B cell (primary cell): ENCODE results near the gene IL36G. TPM values are rescaled to one million over a fixed set of nuclear protein-coding genes. Genes with fewer than 3 reads are reported as not detected.

Experiments used
- ATAC-seq: fragments of 200-7000 bp; cut with Tn5 transposase; one replicate; pipeline ENCODE4 v1.10.0; 2021; ENCODE audit warnings: low read depth, mild to moderate bottlenecking, moderate number of reproducible peaks, moderate library complexity
- CTCF ChIA-PET: fragments of 350-600 bp; sonication (Branson Sonifier 250); formaldehyde crosslinking; loops from one replicate; lab custom pipeline; 2021; ENCODE audit warnings: antibody characterized with exemption, inconsistent platforms; lab: Charles Lee
- POLR2A ChIA-PET: fragments of 350-600 bp; sonication (Branson Sonifier 250); formaldehyde crosslinking; loops from one replicate; lab custom pipeline; 2021; ENCODE audit warnings: antibody characterized with exemption; lab: Charles Lee
- DNase-seq: peaks from one replicate; pipeline ENCODE4 v3.0.0; 2013
- H2AFZ ChIP-seq: 2 replicates; pipeline ENCODE4 v1.6.1; 2012; ENCODE audit warnings: mild to moderate bottlenecking, low read depth, low read length; ENCODE audit not compliant: insufficient read depth, poor library complexity, severe bottlenecking
- H3K27ac ChIP-seq, 2 donors: 1 replicate in 1 of 2; 2 replicates in 1 of 2; pipeline ENCODE4 v1.5.1; 2012 to 2013; ENCODE audit warnings: low read length in 2 of 2, mild to moderate bottlenecking in 2 of 2, moderate library complexity in 1 of 2
- H3K27me3 ChIP-seq, 4 experiments: fragments of 200-600 bp in 1 of 4; sonication (generic) in 1 of 4; replicated peaks in 1 of 4; 1 replicate in 2 of 4; 2 replicates in 2 of 4; pipeline versions ENCODE4 v1.6.1 to v1.7.0; 2013 to 2016; ENCODE audit warnings: low read length in 3 of 4, mild to moderate bottlenecking in 2 of 4, mixed read lengths in 1 of 4, moderate library complexity in 1 of 4; ENCODE audit not compliant: insufficient read depth in 4 of 4, control insufficient read depth in 3 of 4; ENCODE audit errors: control extremely low read depth in 1 of 4
- H3K36me3 ChIP-seq, 2 experiments: replicated peaks in 1 of 2; 1 replicate in 1 of 2; 2 replicates in 1 of 2; pipeline versions ENCODE4 v1.6.1 to v1.7.1; 2013; ENCODE audit warnings: low read length in 1 of 2; ENCODE audit not compliant: insufficient read depth in 2 of 2, control insufficient read depth in 1 of 2; ENCODE audit errors: control extremely low read depth in 1 of 2, extremely low read depth in 1 of 2
- H3K4me1 ChIP-seq, 2 donors: fragments of 200-600 bp in 1 of 2; sonication (generic) in 1 of 2; 1 replicate in 1 of 2; 2 replicates in 1 of 2; pipeline versions ENCODE4 v1.5.1 to v1.6.1; 2013 to 2017; ENCODE audit warnings: low read length in 2 of 2; ENCODE audit not compliant: control insufficient read depth in 2 of 2, insufficient read depth in 2 of 2
- H3K4me2 ChIP-seq: replicated peaks from 2 replicates; pipeline ENCODE3; 2012; ENCODE audit warnings: mild to moderate bottlenecking, low read depth, low read length; ENCODE audit not compliant: poor library complexity, severe bottlenecking
- H3K4me3 ChIP-seq, 5 experiments: fragments of 200-600 bp in 1 of 5; sonication (generic) in 1 of 5; 1 replicate in 3 of 5; 2 replicates in 2 of 5; pipeline versions ENCODE4 v1.5.1 to v1.7.0; 2011 to 2016; ENCODE audit warnings: low read length in 4 of 5, mild to moderate bottlenecking in 4 of 5, low read depth in 2 of 5, control low read depth in 1 of 5, moderate library complexity in 1 of 5; ENCODE audit not compliant: insufficient read depth in 1 of 5; ENCODE audit errors: control extremely low read depth in 1 of 5, extremely low read depth in 1 of 5
- H3K79me2 ChIP-seq: fragments of 200-600 bp; sonication (generic); one replicate; pipeline ENCODE4 v1.6.0; 2016; ENCODE audit warnings: low read length; ENCODE audit not compliant: control insufficient read depth, insufficient read depth
- H3K9ac ChIP-seq: fragments of 200-600 bp; sonication (generic); 2 replicates; pipeline ENCODE4 v1.6.1; 2017; ENCODE audit warnings: mild to moderate bottlenecking, low read length, moderate library complexity
- H3K9me3 ChIP-seq, 3 donors: one replicate each; pipeline versions ENCODE4 v1.6.1 to v1.7.1; 2013; ENCODE audit warnings: low read length in 2 of 3; ENCODE audit not compliant: control insufficient read depth in 2 of 3, insufficient read depth in 1 of 3; ENCODE audit errors: control extremely low read depth in 1 of 3
- H4K20me1 ChIP-seq: 2 replicates; pipeline ENCODE4 v1.6.0; 2012; ENCODE audit warnings: mild to moderate bottlenecking, low read length; ENCODE audit not compliant: insufficient read depth, control insufficient read depth, poor library complexity, severe bottlenecking
- H3K27ac Mint-ChIP-seq: one replicate; pipeline ENCODE4 v1.8.0; 2021; ENCODE audit warnings: mixed read lengths
- H3K27me3 Mint-ChIP-seq: one replicate; pipeline ENCODE4 v1.8.0; 2021; ENCODE audit warnings: mixed read lengths
- H3K4me1 Mint-ChIP-seq: one replicate; pipeline ENCODE4 v1.8.0; 2021; ENCODE audit warnings: mixed read lengths
- H3K4me3 Mint-ChIP-seq: one replicate; pipeline ENCODE4 v1.8.0; 2021; ENCODE audit warnings: mixed read lengths
- H3K9me3 Mint-ChIP-seq: one replicate; pipeline ENCODE4 v1.8.0; 2022; ENCODE audit warnings: mixed read lengths; ENCODE audit not compliant: insufficient read depth
- CTCF ChIP-seq: fragments of 200-600 bp; IDR thresholded peaks from one replicate; pipeline ENCODE4 v1.8.0; 2022; ENCODE audit warnings: antibody characterized with exemption, mild to moderate bottlenecking
- EZH2 ChIP-seq: IDR thresholded peaks from 2 replicates; pipeline ENCODE4 v1.6.1; 2012; ENCODE audit warnings: borderline replicate concordance, low read depth, mild to moderate bottlenecking, moderate library complexity, low read length; ENCODE audit not compliant: insufficient read depth, poor library complexity, severe bottlenecking
- WGBS: methylation state at CpG from one replicate; pipeline ENCODE4 v1.1.5; 2013; ENCODE audit warnings: missing lambda C conversion rate; ENCODE audit not compliant: insufficient coverage; 5-methylcytosine and 5-hydroxymethylcytosine counted together
- intact Hi-C: fragments of 100-400 bp; cut with micrococcal nuclease; formaldehyde crosslinking; loops from one replicate; pipeline ENCODE4 v1.10.0; 2022
- polyA plus RNA-seq: library from polyadenylated mRNA; depleted of rRNA; stranded (reverse); fragments of >200 nt; gene quantifications from 2 replicates; pipeline ENCODE4 v1.2.3, GENCODE V29; 2012
- total RNA-seq, 2 donors: library from RNA; stranded (reverse); fragments of 120-200 nt in 1 of 2; gene quantifications; 1 replicate in 1 of 2; 2 replicates in 1 of 2; pipeline versions ENCODE4 v1.2.3 to v1.2.4, GENCODE V29; 2013 to 2022

The IL36G gene
- total and polyA plus RNA-seq, 2 donors (not counting 1 experiment from before 2014, with no cell fraction given): not detected

DNA sequence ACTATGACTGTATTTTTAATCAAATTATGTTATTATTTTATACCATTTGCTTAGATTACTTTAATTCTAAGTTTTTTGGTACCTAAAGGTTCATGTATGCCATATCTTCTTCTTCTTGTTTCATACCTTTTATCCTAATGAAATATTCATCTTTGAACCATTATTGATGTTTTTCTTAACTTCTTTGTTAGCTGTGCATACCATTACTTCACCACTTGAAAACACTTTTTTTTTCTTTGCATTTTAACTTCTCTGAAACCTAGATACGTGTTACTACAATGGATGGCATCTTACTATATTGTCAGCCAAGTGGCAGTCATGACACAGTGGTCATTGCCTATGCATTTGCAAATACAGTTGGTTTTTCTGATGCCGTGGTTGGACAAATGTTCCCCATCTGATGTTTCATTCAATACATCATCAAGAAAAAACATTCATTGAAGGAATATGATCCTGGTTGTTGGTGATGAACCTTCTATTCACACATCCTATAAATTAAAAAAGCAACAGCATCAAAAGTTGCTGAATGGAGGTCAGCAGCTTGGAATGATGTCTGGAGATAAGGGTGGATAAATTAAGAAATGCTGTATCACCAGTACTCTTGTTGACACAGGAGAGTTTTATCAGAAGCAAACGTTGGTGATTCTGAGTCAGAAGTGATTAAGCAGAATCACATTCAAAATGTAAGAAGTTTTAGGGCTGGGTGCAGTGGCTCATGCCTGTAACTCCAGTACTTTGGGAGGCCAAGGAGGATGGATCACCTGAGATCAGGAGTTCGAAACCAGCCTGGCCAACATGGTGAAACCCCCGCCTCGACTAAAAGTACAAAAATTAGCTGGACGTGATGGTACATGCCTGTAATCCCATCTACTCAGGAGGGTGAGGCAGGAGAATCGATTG is 34.9 kb downstream of the IL36G start:
- TF ChIP-seq CTCF (no peak), EZH2 (no peak)
- H3K27ac ChIP-seq: no peak overlapping the region
- no peak for DNase-seq
- ATAC-seq: no peak
- no peaks in the 10 kb centered on the region for H4K20me1 ChIP-seq
- H3K4me3 ChIP-seq: no peak overlapping the region
- H3K79me2 ChIP-seq: no peaks in the 10 kb centered on the region
- H3K4me2 ChIP-seq: no peak overlapping the region
- no peaks in the 10 kb centered on the region for H3K9me3 ChIP-seq
- H3K27me3 ChIP-seq: peaks cover 0 to 11% (median 1%) of the 10 kb centered on the region in 4 experiments
- H2AFZ ChIP-seq: no peak overlapping the region
- no peak overlapping the region for H3K27ac Mint-ChIP-seq
- no peaks in the 10 kb centered on the region for H3K9me3 Mint-ChIP-seq
- H3K4me3 Mint-ChIP-seq: no peak overlapping the region
- ChIA-PET CTCF (no interaction called here), POLR2A (no interaction called here)
- no peaks in the 10 kb centered on the region for H3K4me1 ChIP-seq
- intact Hi-C loops: no loop called here
- H3K27me3 Mint-ChIP-seq: peaks cover 43% of the 10 kb centered on the region
- WGBS: 81% methylated on average over 8 of the region's 8 CpGs
- no peak overlapping the region for H3K9ac ChIP-seq
- no peaks in the 10 kb centered on the region for H3K4me1 Mint-ChIP-seq
- no peaks in the 10 kb centered on the region for H3K36me3 ChIP-seq

GRCh38 chr2:113013336-113013661 is 35.5 kb downstream of the IL36G start:
- Histone ChIP-seq H3K27me3 (peaks cover 0 to 14% (median 1%) of the 10 kb centered on the region in 4 experiments), H3K4me2 (no peak overlapping the region), H3K9me3 (no peaks in the 10 kb centered on the region), H3K27ac (no peak overlapping the region), H4K20me1 (no peaks in the 10 kb centered on the region), H3K4me3 (no peak overlapping the region), H3K9ac (no peak overlapping the region), H3K36me3 (no peaks in the 10 kb centered on the region), H3K4me1 (no peaks in the 10 kb centered on the region), H3K79me2 (no peaks in the 10 kb centered on the region), H2AFZ (no peak overlapping the region)
- ChIA-PET CTCF (no interaction called here), POLR2A (no interaction called here)
- Mint-ChIP-seq H3K27ac (no peak overlapping the region), H3K27me3 (peaks cover 49% of the 10 kb centered on the region), H3K4me1 (no peaks in the 10 kb centered on the region), H3K9me3 (peaks cover under 1% of the 10 kb centered on the region), H3K4me3 (no peak overlapping the region)
- TF ChIP-seq EZH2 (no peak), CTCF (no peak)
- no peak for DNase-seq
- intact Hi-C loops: no loop called here
- no peak for ATAC-seq
- WGBS: 100% methylated on average over 1 of the region's 3 CpGs
